Thyroid gland (tissue), 4 donors: ENCODE results near the gene SUGCT. TPM values are rescaled to one million over a fixed set of nuclear protein-coding genes. Genes with fewer than 3 reads are reported as not detected.

Experiments
- DNase-seq, 2 donors: peaks; one replicate each; pipeline ENCODE4 v3.0.0-alpha.2; 2019
- H3K27ac ChIP-seq, 3 donors: fragments of 200-600 bp; sonication (generic); 1 replicate in 2 of 3; 2 replicates in 1 of 3; pipeline ENCODE4 v1.5.1; 2016 to 2019; ENCODE audit warnings: mild to moderate bottlenecking in 1 of 3, moderate library complexity in 1 of 3
- H3K27me3 ChIP-seq: fragments of 200-600 bp; sonication (generic); one replicate; pipeline ENCODE4 v1.5.1; 2019
- H3K36me3 ChIP-seq, 2 donors: fragments of 200-600 bp; sonication (generic); one replicate each; pipeline ENCODE4 v1.5.1; 2016 to 2019
- H3K4me1 ChIP-seq, 2 donors: fragments of 200-600 bp; sonication (generic); one replicate each; pipeline ENCODE4 v1.5.1; 2017 to 2019
- H3K4me3 ChIP-seq, 3 donors: fragments of 200-600 bp; sonication (generic); replicated peaks in 1 of 3; 1 replicate in 2 of 3; 2 replicates in 1 of 3; pipeline ENCODE4 v1.5.1; 2016; ENCODE audit warnings: mild to moderate bottlenecking in 1 of 3
- H3K9me3 ChIP-seq: fragments of 200-600 bp; sonication (generic); one replicate; pipeline ENCODE4 v1.5.1; 2017
- CTCF ChIP-seq, 6 experiments: fragments of 200-600 bp in 3 of 6; fragments of 450-650 bp in 3 of 6; sonication (generic) in 3 of 6; IDR thresholded peaks; one replicate each; pipeline ENCODE4 v1.5.1; 2016 to 2019; ENCODE audit warnings: antibody characterized with exemption in 6 of 6, mild to moderate bottlenecking in 2 of 6, inconsistent platforms in 1 of 6, moderate library complexity in 1 of 6
- POLR2A ChIP-seq, 2 donors: fragments of 450-650 bp; IDR thresholded peaks; one replicate each; pipeline ENCODE4 v1.6.1; 2017; ENCODE audit warnings: antibody characterized with exemption in 2 of 2, mild to moderate bottlenecking in 2 of 2, moderate library complexity in 1 of 2
- WGBS, 2 donors: methylation state at CpG; one replicate each; pipeline ENCODE4 v1.1.5; 2017; 5-methylcytosine and 5-hydroxymethylcytosine counted together
- intact Hi-C: fragments of 100-400 bp; cut with DNase I; formaldehyde crosslinking; loops from one replicate; pipeline ENCODE4 v1.15.1; 2023
- total RNA-seq, 4 donors: library from RNA; depleted of rRNA; stranded (reverse); fragments of >200 nt; gene quantifications; one replicate each; pipeline ENCODE4 v1.2.3, GENCODE V29; 2016

The SUGCT gene
- total RNA-seq, 4 donors from 2014 or later: 1.3 to 15.2 (median 3.2) TPM

GRCh38 chr7:40477094-40477493 is 342.3 kb downstream of the SUGCT start:
- H3K27ac ChIP-seq: no peak overlapping the region
- H3K4me3 ChIP-seq: no peak overlapping the region
- DNase-seq: no peak
- TF ChIP-seq POLR2A (IDR thresholded peaks at IDR 0.05) (no peak), CTCF (IDR thresholded peaks at IDR 0.05) (no peak)
- no peaks in the 10 kb centered on the region for H3K9me3 ChIP-seq
- no peaks in the 10 kb centered on the region for H3K4me1 ChIP-seq
- no peaks in the 10 kb centered on the region for H3K36me3 ChIP-seq
- intact Hi-C loops: no loop called here
- H3K27me3 ChIP-seq: no peaks in the 10 kb centered on the region
- 92 to 93% methylated on average over 2 of the region's 2 CpGs for WGBS, 2 donors

GRCh38 chr7:40482845-40483244 is 348.0 kb downstream of the SUGCT start:
- H3K9me3 ChIP-seq: no peaks in the 10 kb centered on the region
- TF ChIP-seq CTCF (IDR thresholded peaks at IDR 0.05) (no peak), POLR2A (IDR thresholded peaks at IDR 0.05) (no peak)
- 73 to 76% methylated on average over 3 of the region's 3 CpGs for WGBS, 2 donors
- no peak overlapping the region for H3K4me3 ChIP-seq
- H3K27ac ChIP-seq: no peak overlapping the region
- no peaks in the 10 kb centered on the region for H3K27me3 ChIP-seq
- no peak for DNase-seq
- intact Hi-C loops: no loop called here
- H3K36me3 ChIP-seq: no peaks in the 10 kb centered on the region
- no peaks in the 10 kb centered on the region for H3K4me1 ChIP-seq

GRCh38 chr7:40483630-40484029 is 348.8 kb downstream of the SUGCT start:
- Histone ChIP-seq H3K4me3 (no peak overlapping the region), H3K27ac (no peak overlapping the region), H3K4me1 (no peaks in the 10 kb centered on the region), H3K27me3 (no peaks in the 10 kb centered on the region), H3K9me3 (no peaks in the 10 kb centered on the region), H3K36me3 (no peaks in the 10 kb centered on the region)
- no peak for DNase-seq
- intact Hi-C loops: no loop called here
- TF ChIP-seq POLR2A (IDR thresholded peaks at IDR 0.05): no peak
- no peak for TF ChIP-seq CTCF (IDR thresholded peaks at IDR 0.05)
- 85 to 90% methylated on average over 1 of the region's 1 CpG for WGBS, 2 donors

- intact Hi-C loops: no loop called here
- no peak for DNase-seq
- H3K27ac ChIP-seq: no peak overlapping the region
- H3K4me1 ChIP-seq: no peaks in the 10 kb centered on the region
- H3K36me3 ChIP-seq: no peaks in the 10 kb centered on the region
- no peaks in the 10 kb centered on the region for H3K9me3 ChIP-seq
- TF ChIP-seq CTCF (IDR thresholded peaks at IDR 0.05): no peak
- TF ChIP-seq POLR2A (IDR thresholded peaks at IDR 0.05): no peak
- no peak overlapping the region for H3K4me3 ChIP-seq
- 88% methylated on average over 2 of the region's 2 CpGs for WGBS, 2 donors
- no peaks in the 10 kb centered on the region for H3K27me3 ChIP-seq
Observed at GRCh38 chr7:40489844-40490602, 355.2 kb downstream of the SUGCT start.

- Histone ChIP-seq H3K4me3 (no peak overlapping the region), H3K27ac (no peak overlapping the region), H3K27me3 (no peaks in the 10 kb centered on the region), H3K9me3 (no peaks in the 10 kb centered on the region), H3K4me1 (no peaks in the 10 kb centered on the region), H3K36me3 (no peaks in the 10 kb centered on the region)
- no peak for TF ChIP-seq POLR2A (IDR thresholded peaks at IDR 0.05)
- TF ChIP-seq CTCF (IDR thresholded peaks at IDR 0.05): no peak
- no peak for DNase-seq
- intact Hi-C loops: no loop called here
Observed at GRCh38 chr7:40490603-40490924, 355.8 kb downstream of the SUGCT start.
